Right ventricle myocardium inferior (tissue), 1 donor: ENCODE results near the gene NGFR. TPM values are rescaled to one million over a fixed set of nuclear protein-coding genes. Genes with fewer than 3 reads are reported as not detected.

Experiments
- ATAC-seq: fragments of 200-7000 bp; cut with Tn5 transposase; one replicate; pipeline ENCODE4 v1.9.1; 2020; ENCODE audit warnings: mild to moderate bottlenecking, moderate library complexity
- DNase-seq: peaks from one replicate; pipeline ENCODE4 v3.0.0; 2021; ENCODE audit errors: missing footprints
- intact Hi-C: fragments of 100-400 bp; cut with DNase I; formaldehyde crosslinking; loops from one replicate; pipeline ENCODE4 v1.11.0; 2022
- total RNA-seq: library from RNA; stranded (reverse); fragmentation: NEBNext Ultra II Directional; extraction: Animal tissue kit (Norgen Biotek cat#: 25700); gene quantifications from one replicate; pipeline ENCODE4 v1.2.1, GENCODE V29; 2021
- donor health status: DM: no; HTN: yes; CAD: no; lungs with severe emphysema.

NGFR gene
- total RNA-seq, 1 donor from 2014 or later = 10.0 TPM

DNA sequence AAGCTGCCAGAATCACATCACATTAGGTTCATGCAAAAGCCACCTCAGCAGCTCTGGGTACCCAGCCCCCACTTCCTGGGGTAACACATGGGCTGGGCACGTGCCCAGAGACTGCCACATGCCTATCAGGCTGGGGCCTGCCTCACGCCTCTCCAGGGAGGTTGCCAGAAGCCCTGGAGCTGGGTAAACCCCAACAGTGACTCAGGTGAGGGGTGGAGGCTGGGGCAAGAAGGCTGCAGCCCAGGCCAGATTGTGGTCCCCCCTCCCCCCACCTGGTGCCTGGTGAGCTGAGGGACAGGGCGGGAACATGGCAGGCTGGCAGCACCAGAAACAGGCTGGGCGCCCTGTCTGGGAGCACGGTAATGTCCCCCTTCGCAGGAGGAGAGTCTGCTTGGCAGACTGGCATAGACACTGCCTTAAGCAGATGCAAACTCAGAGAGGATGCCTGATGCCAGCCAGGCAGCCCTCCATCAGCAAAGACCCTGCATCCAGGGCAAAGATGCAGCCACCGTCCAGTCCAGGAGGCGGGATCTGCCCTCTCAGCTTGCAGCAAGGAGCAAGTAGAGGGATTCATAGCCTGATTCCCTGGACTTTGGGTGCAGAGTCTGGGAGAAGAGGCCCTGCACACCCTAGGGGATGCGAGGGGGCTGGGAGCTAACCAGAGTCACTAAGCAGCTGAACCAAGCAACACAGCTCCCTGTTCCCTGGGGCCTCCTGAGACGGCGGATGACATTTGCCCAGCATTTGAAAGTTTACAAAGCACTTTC lies 28.8 kb downstream of the NGFR start:
- ATAC-seq (no peak), DNase-seq (peak; percentile 60)
- intact Hi-C loops = no loop called here

DNA sequence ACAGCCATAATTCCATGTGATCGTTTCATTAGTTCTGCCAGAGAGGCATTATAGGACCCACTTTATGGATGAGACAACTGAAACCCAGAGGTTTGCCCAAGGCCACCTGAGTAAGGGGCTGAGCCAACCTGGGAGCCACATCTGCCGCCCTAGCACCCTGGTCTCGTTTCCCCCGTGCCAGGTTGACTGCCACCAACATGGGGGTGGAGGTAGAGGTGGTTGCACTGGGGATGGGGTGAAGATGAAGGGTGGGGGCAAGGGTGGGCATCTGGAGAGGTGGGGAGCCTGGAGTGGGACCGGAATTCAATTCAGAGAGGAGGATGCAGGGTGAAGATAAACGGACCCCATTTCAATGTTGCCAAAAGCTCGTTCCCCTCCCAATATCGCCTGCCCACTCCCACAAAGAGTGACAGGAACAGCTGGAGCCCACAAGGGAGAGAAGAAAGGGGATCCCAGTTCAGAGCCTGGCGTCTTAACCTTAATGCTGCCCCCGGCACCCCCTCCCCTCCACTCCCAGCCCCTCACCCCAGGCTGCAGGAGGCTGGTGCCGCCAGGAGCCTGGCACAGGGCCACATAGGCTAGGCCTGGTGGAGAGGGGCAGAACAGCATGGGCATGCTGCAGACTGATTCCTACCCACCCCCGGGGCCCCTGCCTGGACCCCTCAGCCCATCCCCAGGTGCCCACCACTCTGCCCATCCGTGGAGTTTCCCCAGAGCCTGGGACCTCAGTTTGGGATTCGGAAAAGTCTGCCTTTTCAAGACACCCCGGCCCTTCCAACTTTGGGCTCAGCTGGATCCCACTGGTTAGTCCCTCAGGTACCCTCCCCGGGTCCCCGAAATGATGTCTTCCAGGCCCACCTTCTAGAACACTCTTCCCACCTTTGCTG lies 29.6 kb downstream of the NGFR start:
- DNase-seq = peak; percentile 50
- intact Hi-C loops = no loop called here
- ATAC-seq = no peak

DNA sequence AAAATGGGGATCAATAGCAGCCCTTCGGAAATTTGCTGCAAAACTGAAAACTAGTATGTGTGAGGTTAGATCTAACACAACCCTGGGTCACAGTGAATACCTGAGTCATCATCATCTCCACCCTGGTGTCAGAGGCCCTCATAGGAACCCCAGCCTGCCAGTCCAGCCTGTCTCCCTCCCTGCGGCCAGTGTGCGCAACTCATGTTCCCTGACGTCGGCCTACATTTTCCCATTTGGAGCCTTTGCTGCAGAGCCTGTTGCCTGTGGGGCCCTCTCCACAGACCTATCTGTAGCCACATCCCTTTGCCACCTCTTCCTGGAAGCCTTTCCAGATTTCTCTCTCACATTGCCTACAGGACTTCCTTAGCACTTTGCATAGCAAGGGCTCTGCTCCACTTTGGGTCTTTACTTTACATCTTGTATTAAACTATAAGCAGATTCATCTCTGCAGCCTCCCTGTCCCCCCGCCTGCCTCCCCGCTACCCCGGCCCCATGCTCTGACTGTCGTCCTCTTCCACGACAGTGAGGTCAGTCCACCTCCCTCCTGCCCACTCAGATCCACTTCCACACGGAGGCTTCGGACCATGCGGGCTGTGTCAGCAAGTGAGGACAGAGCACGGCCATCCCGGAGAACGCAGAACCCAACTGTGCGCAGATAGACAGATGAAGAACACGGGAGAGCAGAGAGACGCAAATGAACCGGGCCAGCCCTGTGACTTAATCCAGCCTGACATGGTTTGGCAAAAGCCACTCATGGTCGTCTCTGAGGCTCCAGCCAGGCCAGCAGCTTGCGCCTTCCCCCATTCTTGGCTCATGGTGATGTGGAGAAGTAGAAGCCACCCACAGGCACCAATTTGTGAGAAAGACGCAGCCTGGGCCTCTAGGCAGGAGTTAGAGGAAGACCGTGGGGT lies 31.0 kb downstream of the NGFR start:
- intact Hi-C loops = no loop called here
- DNase-seq = peak; percentile 70
- peak; percentile 87 for ATAC-seq

DNA sequence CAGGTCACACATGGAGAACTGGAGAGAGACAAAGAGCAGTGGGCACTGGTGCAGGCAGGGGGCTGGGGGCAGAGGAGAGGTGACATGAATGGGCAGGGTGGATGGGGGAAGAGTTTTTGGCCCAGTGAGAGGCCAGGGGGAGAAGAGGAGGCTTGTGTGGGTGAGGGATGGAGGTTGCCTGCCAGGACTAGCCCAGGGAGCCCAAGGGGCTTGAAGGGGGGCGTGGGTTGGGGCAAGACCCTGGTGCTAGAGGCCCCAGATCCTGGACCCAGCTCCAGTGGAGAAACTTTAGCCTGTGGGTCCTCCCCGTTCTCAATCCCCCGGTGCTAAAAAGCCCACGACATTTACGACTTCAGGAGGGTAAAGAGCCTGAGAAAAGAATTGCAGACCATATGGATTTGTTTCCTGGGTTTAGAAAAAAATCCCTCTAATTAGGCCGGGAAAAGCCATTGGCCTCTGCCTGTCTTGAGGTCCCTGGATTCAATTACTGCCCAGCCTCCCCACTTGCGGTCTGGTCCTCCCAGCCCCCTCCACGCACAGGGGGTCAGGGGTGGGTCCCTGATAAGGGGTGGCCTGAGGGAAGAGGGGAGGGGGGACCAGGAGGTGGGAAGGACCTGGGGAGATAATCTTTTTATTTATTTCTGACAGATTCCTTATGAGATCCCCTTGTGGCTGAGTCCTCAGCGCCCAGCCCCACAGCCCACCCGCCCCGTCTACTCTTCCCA lies 33.0 kb downstream of the NGFR start:
- DNase-seq (peak; percentile 1), ATAC-seq (no peak)
- intact Hi-C loops = no loop called here

DNA sequence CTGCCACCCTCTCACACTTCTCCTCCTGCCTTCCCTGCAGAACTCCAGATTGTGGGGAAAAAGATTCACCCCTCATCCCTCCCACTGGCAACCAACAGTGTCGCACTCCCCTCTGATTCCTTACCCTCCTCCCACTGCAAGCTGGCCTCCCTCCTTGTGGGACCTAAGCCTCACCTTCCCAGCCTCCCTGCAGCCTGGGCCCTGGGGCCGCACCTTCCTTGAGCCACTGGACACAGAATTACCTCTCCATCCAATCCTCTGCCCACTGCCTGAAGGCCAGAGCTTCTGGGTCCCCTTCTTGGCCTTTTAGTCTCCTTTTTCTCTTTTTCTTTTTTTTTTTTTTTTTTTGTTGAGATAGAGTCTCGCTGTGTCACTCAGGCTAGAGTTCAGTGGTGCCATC lies 33.9 kb downstream of the NGFR start:
- intact Hi-C loops = no loop called here
- ATAC-seq = no peak
- peak; percentile 25 for DNase-seq

DNA sequence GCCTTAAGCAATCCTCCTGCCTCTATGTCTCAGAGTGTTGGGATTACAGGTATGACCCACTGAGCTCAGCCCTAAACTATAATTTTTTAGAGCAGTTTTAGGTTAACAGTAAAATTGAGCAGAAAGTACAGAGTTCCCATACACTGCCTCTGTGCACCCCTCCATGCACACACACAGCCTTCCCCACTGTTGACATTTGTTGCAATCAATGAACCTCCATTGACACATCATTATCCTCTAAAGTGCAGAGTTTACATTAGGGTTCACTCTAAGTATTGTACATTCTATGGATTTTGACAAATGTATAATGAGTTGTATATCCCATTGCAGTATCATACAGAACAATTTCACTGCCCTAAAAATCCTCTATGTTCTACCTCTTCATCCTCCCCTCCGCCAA lies 35.0 kb downstream of the NGFR start:
- ATAC-seq = no peak
- intact Hi-C loops = no loop called here
- no peak for DNase-seq

DNA sequence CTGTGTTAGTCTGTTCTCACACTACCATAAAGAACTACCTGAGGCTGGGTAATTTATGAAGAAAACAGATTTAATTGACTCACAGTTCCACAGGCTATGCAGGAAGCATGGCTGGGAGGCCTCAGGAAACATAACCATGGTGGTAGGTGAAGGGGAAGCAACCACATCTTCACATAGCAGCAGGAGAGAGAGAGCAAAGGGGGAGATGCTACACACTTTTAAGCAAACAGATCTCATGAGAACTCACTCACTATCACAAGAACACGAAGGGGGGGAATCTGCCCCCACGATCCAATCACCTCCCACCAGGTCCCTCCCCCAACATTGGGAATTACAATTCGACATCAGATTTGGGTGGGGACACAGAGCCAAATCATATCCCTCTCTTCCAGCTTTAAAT lies 48.8 kb downstream of the NGFR start:
- ATAC-seq = no peak
- intact Hi-C loops = no loop called here
- DNase-seq = no peak

DNA sequence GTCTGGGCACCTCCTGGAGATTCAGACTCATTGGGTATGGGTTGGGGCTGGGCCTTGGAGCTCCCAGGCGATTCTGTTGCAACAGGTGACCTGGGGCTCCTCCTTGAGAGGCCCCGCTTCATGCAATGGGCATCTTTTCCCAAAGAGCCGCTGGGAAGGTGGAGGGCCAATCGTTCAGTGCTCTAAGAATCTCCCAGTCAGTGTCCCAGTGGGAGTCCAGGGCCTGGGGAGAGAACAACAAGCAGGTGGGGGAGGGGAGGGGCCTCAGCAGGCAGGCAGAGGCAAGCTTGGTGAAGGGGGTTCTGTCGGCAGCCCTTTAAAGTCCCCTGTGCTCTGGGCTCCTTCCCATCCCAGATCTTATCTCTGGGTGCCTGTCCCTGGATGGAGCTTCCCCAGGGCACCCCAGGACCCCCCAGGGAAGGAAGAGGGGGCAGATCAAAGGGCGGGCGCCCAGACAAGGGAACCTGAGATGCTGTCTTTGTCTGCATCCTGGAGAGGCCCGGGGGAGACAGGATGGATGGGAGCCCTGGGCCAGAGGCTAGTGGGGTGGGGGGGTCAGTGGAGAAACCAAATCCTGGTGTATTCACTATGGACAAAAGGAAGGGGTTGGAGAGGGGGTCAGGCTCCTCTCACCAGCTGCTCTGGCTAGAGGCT lies 50.0 kb downstream of the NGFR start:
- intact Hi-C loops = no loop called here
- ATAC-seq (no peak), DNase-seq (peak; percentile 14)

DNA sequence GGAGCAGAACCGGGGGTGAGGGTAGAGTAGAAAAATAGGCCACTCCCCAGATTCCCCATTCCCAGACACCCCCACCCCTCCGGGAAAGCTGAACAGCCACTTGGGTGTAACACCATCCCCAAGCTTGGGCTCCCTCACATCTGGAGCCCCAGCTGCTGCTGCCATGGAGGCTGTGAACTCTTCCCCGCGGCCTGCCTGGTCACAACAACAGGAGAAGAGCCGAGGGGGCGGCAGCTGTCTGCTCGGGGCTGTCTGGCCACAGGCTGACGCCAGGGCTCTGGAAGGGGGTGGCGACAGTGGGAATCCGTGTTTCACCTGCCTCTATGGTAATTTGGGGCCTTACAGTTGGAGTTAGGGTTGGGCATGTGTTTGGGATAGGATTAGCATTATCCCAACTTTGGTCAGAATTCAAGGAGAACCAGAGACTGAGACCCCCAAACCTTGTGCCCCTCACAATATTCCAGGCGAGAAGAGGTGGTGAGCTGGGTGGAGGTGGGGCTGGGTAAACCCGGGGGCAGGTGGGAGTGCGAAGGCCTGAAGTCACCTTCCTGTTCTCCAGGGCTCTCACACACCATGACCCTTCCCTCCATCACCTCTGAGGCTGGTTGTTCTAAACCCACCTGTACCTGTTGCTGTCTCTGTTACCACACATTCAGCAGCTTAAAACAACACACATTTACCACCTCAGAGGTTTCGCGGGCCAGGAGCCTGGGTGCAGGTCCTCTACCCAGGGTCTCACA lies 50.9 kb downstream of the NGFR start:
- ATAC-seq (no peak), DNase-seq (peak; percentile 66)
- intact Hi-C loops = no loop called here

DNA sequence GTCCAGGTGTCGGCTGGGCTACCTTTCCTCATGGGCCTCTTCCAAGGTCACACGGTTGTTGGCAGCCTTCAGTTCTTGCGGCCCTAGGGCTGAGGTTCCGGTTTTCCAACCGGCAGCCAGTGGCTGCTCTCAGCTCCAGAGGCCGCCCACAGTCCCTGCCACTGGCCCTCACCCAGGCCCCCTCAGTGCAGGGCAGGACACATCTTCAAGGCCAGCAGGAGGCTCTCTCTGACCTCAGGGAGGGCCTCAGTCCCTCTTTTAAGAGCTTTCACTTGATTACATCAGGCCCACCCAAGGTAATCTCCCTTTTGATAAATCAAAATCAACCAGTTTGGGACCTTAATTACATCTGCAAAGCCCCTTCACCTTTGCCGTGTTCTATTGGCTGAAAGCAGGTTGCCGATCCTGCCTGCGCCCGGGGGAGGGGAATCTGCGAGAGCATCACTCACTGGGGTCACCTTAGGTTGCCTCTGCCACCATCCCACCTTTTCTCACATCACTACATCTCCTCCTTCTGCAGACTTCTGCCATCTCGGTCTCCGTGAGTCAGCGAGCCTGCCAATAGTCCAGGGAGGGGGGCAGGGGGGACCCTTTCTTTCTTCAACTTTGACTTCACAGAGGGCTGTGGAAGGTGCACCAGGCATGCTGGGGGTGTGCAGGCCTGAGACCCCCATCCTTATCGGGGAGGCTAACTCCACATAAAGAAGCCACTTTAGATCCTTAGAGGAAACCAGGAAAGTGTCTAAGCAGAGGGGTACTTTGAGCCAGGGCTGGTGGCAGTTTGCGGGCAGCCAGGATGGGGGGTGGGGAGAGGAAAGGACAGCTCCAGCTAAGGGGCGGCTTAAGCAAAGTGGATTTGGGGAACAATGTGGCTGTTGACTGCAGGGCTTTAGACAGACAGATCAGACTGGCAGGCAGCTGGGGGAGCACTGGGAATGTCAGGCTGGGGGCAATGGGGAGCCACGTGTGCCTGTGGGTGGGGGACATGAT lies 51.7 kb downstream of the NGFR start:
- ATAC-seq (no peak), DNase-seq (peak; percentile 32)
- intact Hi-C loops = no loop called here

DNA sequence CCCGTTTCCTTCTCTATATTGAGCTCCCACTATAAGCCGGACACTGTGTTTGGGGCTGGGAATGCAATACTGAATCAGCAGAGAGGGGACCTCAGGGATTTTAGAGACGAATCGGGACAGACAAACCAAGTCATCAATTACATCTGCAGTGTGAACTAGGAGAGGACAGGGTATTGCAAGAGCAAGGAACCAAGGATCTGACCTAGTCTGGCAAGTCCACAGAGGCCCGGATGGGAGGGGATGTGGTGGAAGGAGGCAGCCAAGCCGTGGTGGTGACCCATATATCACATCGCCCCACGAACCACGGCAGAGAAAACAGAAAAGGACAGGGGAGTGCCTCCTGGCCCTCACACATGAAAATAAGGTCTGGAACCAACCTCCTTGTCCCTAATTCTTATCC lies 52.5 kb downstream of the NGFR start:
- ATAC-seq = peak; percentile 84
- DNase-seq = peak; percentile 72
- intact Hi-C loops = no loop called here

DNA sequence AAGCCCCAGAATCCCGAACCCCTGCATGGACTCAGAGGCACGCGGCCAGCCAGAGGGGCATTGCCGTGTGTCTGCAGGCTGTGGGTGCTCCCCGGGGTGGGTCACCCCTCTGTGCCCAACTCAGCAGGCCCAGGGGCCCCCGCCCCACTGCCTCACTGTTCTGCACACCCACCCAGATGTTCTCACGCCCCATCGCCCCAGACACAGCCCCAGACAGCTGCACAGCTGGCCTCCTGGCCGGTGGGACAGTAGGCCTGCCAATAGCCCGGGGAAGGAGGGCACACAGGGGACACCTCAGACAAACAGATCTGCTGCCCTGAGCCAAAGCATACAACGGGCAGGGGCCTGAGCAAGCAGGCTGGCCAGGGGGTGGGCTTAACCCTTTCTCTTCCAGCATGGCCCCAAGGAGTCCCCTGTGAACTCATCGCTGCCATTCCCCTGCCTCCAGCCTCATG lies 53.0 kb downstream of the NGFR start:
- ATAC-seq = peak; percentile 77
- DNase-seq = peak; percentile 72
- intact Hi-C loops = loop anchor here (2.0 kb wide), 2 partner anchors 51 to 113 kb away; no protein-coding TSS in a partner anchor

DNA sequence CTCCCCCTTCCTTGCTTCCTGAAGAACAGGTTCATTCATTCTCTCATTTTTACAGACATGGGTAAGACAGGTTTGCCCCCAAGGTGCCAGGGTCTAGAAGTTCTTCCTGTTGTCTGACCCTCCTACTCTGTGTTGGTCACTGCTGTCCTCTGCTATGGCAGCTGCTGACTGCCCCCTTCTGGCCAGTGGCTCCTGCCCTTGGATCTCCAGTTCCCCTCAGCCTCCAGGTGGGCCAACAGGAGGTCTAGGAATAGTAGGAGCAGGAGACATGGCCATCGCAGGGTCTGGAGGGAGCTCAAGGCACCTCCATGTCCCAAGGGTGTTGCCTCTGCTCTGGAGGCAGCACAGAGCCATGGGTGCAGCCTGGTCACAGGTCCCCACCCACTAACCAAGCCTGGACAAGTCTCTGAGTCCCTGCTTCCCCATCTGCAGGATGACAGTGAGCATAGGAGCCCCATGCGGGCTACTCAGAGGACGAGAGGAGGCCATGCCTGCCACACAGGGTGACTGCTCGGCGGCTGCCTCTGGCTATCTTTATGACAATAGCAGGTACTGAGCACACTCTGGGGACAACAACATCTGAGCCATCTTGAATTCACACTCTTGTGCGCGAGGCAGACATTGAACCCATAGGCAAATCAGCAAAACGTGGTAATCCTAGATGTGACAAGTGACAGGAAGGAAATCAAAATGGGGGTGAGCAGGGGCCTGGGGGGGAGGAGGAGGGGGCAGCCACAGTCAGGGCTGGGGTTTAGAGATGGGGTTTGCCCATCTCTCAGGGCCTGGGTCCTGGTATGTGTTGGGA lies 53.6 kb downstream of the NGFR start:
- DNase-seq = peak; percentile 46
- ATAC-seq = peak; percentile 69
- intact Hi-C loops = loop anchor here (2.0 kb wide), 2 partner anchors 52 to 114 kb away; no protein-coding TSS in a partner anchor

DNA sequence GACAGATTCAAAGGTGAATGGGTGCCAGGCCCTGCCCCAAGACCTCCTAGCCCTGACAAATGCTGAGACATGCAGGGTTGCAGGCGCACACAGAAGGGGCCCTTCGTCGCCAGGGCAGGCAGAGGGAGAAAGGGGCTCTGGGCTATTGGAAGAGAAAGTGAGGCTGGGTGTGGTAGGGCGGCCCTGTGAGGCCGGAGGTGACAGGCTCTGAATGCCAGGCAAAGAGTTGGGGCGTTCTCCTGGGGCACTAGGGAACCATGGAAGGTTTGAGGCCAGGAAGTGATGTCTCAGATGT lies 54.2 kb downstream of the NGFR start:
- no peak for DNase-seq
- intact Hi-C loops = loop anchor here (2.0 kb wide), 2 partner anchors 52 to 114 kb away; no protein-coding TSS in a partner anchor
- no peak for ATAC-seq
